ENCODE results near the gene CYYR1. TPM values are rescaled to one million over a fixed set of nuclear protein-coding genes. Genes with fewer than 3 reads are reported as not detected.
A peak's percentile ranks its signal among the peaks of the same experiment; 100 is the strongest.

Gene CYYR1
- total RNA-seq, 1 donor from 2014 or later = 88.6 TPM

GRCh38 chr21:26471099-26471471, 102.0 kb downstream of the CYYR1 start:
- Mint-ChIP-seq H3K36me3 (ENCODE audit: low read depth, unreplicated experiment) (peaks cover 38% of the 10 kb centered on the region), H3K27me3 (ENCODE audit: unreplicated experiment) (peaks cover 6% of the 10 kb centered on the region), H3K27ac (ENCODE audit: unreplicated experiment) (no peak overlapping the region), H3K4me3 (ENCODE audit: unreplicated experiment) (no peak overlapping the region), H3K9me3 (ENCODE audit: unreplicated experiment) (no peaks in the 10 kb centered on the region), H3K4me1 (ENCODE audit: unreplicated experiment) (peaks cover 4% of the 10 kb centered on the region)
- no peak for DNase-seq (ENCODE audit: low spot score)
- TF ChIP-seq CTCF (IDR thresholded peaks at IDR 0.05; ENCODE audit: unreplicated experiment) = no peak

GRCh38 chr21:26470351-26471098, 102.6 kb downstream of the CYYR1 start:
- peak overlapping the region; percentile 28 for H3K27ac Mint-ChIP-seq (ENCODE audit: unreplicated experiment)
- no peak for TF ChIP-seq CTCF (IDR thresholded peaks at IDR 0.05; ENCODE audit: unreplicated experiment)
- peak overlapping the region; percentile 15 for H3K4me3 Mint-ChIP-seq (ENCODE audit: unreplicated experiment)
- DNase-seq (ENCODE audit: low spot score) = no peak
- peaks cover 6% of the 10 kb centered on the region for H3K27me3 Mint-ChIP-seq (ENCODE audit: unreplicated experiment)
- peaks cover 38% of the 10 kb centered on the region for H3K36me3 Mint-ChIP-seq (ENCODE audit: low read depth, unreplicated experiment)
- no peaks in the 10 kb centered on the region for H3K9me3 Mint-ChIP-seq (ENCODE audit: unreplicated experiment)
- peaks cover 8% of the 10 kb centered on the region for H3K4me1 Mint-ChIP-seq (ENCODE audit: unreplicated experiment)

GRCh38 chr21:26469789-26470188, 103.3 kb downstream of the CYYR1 start:
- Mint-ChIP-seq H3K9me3 (ENCODE audit: unreplicated experiment) (no peaks in the 10 kb centered on the region), H3K27ac (ENCODE audit: unreplicated experiment) (no peak overlapping the region), H3K4me1 (ENCODE audit: unreplicated experiment) (peaks cover 8% of the 10 kb centered on the region), H3K27me3 (ENCODE audit: unreplicated experiment) (peaks cover 6% of the 10 kb centered on the region), H3K36me3 (ENCODE audit: low read depth, unreplicated experiment) (peaks cover 35% of the 10 kb centered on the region), H3K4me3 (ENCODE audit: unreplicated experiment) (no peak overlapping the region)
- DNase-seq (ENCODE audit: low spot score) = no peak
- TF ChIP-seq CTCF (IDR thresholded peaks at IDR 0.05; ENCODE audit: unreplicated experiment) = no peak

GRCh38 chr21:26465916-26466315, 107.2 kb downstream of the CYYR1 start:
- DNase-seq (ENCODE audit: low spot score) = no peak
- Mint-ChIP-seq H3K27me3 (ENCODE audit: unreplicated experiment) (peaks cover 6% of the 10 kb centered on the region), H3K9me3 (ENCODE audit: unreplicated experiment) (no peaks in the 10 kb centered on the region), H3K36me3 (ENCODE audit: low read depth, unreplicated experiment) (peaks cover 23% of the 10 kb centered on the region), H3K4me3 (ENCODE audit: unreplicated experiment) (no peak overlapping the region), H3K4me1 (ENCODE audit: unreplicated experiment) (peaks cover 8% of the 10 kb centered on the region), H3K27ac (ENCODE audit: unreplicated experiment) (no peak overlapping the region)
- TF ChIP-seq CTCF (IDR thresholded peaks at IDR 0.05; ENCODE audit: unreplicated experiment) = no peak

- no peak overlapping the region for H3K4me3 Mint-ChIP-seq (ENCODE audit: unreplicated experiment)
- peaks cover 4% of the 10 kb centered on the region for H3K4me1 Mint-ChIP-seq (ENCODE audit: unreplicated experiment)
- TF ChIP-seq CTCF (IDR thresholded peaks at IDR 0.05; ENCODE audit: unreplicated experiment) = no peak
- DNase-seq (ENCODE audit: low spot score) = no peak
- peaks cover 4% of the 10 kb centered on the region for H3K36me3 Mint-ChIP-seq (ENCODE audit: low read depth, unreplicated experiment)
- H3K27me3 Mint-ChIP-seq (ENCODE audit: unreplicated experiment) = no peaks in the 10 kb centered on the region
- H3K27ac Mint-ChIP-seq (ENCODE audit: unreplicated experiment) = no peak overlapping the region
- no peaks in the 10 kb centered on the region for H3K9me3 Mint-ChIP-seq (ENCODE audit: unreplicated experiment)
Measured at GRCh38 chr21:26461500-26461899, 111.6 kb downstream of the CYYR1 start.

Measured in endothelial cell (in vitro differentiated cells).